Breast epithelium (tissue), 4 donors: Measurements from ENCODE around the gene FCRL2. TPM values are rescaled to one million over a fixed set of nuclear protein-coding genes. Genes with fewer than 3 reads are reported as not detected.

Experiments
- DNase-seq, 2 donors: peaks; one replicate each; pipeline ENCODE4 v3.0.0-alpha.2; 2019; ENCODE audit warnings: low spot score in 2 of 2
- H3K27ac ChIP-seq, 2 donors: fragments of 200-600 bp; sonication (generic) in 1 of 2; one replicate each; pipeline ENCODE4 v1.5.1; 2016 to 2019; ENCODE audit warnings: mild to moderate bottlenecking in 1 of 2
- H3K27me3 ChIP-seq, 2 donors: fragments of 200-600 bp; sonication (generic) in 1 of 2; one replicate each; pipeline versions ENCODE4 v1.5.1 to v1.6.0; 2017 to 2019; ENCODE audit warnings: control low read depth in 1 of 2, mild to moderate bottlenecking in 1 of 2
- H3K36me3 ChIP-seq: fragments of 200-600 bp; one replicate; pipeline ENCODE4 v1.5.1; 2019
- H3K4me1 ChIP-seq, 2 donors: fragments of 200-600 bp; sonication (generic); one replicate each; pipeline ENCODE4 v1.5.1; 2016 to 2019; ENCODE audit warnings: control low read depth in 1 of 2
- H3K4me3 ChIP-seq, 3 donors: fragments of 200-600 bp; sonication (generic); 1 replicate in 2 of 3; 2 replicates in 1 of 3; pipeline ENCODE4 v1.5.1; 2016 to 2019; ENCODE audit warnings: mild to moderate bottlenecking in 3 of 3, moderate library complexity in 2 of 3
- H3K9me3 ChIP-seq, 2 donors: fragments of 200-600 bp; sonication (generic) in 1 of 2; one replicate each; pipeline ENCODE4 v1.5.1; 2016 to 2019; ENCODE audit warnings: control low read depth in 1 of 2
- POLR2A ChIP-seq: fragments of 450-650 bp; IDR thresholded peaks from one replicate; pipeline ENCODE4 v1.6.1; 2016; ENCODE audit warnings: antibody characterized with exemption, mild to moderate bottlenecking, moderate library complexity
- POLR2AphosphoS5 ChIP-seq, 3 donors: sonication (generic); formaldehyde crosslinking; IDR thresholded peaks; one replicate each; pipeline ENCODE4 v1.6.1; 2017; ENCODE audit warnings: antibody characterized with exemption in 3 of 3
- intact Hi-C: fragments of 100-400 bp; cut with DNase I; formaldehyde crosslinking; loops from one replicate; pipeline ENCODE4 v1.15.1; 2023; ENCODE audit warnings: low total_unique reads
- total RNA-seq, 3 donors: library from RNA; depleted of rRNA; stranded (reverse); fragments of >200 nt; gene quantifications; one replicate each; pipeline ENCODE4 v1.1.0, GENCODE V29; 2016
- TF ChIP-seq, protein P1 (sequence below), 3 donors: fragments of 450-650 bp; IDR thresholded peaks; one replicate each; pipeline ENCODE4 v1.5.1; 2016 to 2017; ENCODE audit warnings: antibody characterized with exemption in 3 of 3, mild to moderate bottlenecking in 3 of 3, moderate library complexity in 3 of 3

Gene FCRL2, protein sequence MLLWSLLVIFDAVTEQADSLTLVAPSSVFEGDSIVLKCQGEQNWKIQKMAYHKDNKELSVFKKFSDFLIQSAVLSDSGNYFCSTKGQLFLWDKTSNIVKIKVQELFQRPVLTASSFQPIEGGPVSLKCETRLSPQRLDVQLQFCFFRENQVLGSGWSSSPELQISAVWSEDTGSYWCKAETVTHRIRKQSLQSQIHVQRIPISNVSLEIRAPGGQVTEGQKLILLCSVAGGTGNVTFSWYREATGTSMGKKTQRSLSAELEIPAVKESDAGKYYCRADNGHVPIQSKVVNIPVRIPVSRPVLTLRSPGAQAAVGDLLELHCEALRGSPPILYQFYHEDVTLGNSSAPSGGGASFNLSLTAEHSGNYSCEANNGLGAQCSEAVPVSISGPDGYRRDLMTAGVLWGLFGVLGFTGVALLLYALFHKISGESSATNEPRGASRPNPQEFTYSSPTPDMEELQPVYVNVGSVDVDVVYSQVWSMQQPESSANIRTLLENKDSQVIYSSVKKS
- under 1 TPM; under 0.01 to 0.66 (median 0.59) TPM for total RNA-seq

DNA sequence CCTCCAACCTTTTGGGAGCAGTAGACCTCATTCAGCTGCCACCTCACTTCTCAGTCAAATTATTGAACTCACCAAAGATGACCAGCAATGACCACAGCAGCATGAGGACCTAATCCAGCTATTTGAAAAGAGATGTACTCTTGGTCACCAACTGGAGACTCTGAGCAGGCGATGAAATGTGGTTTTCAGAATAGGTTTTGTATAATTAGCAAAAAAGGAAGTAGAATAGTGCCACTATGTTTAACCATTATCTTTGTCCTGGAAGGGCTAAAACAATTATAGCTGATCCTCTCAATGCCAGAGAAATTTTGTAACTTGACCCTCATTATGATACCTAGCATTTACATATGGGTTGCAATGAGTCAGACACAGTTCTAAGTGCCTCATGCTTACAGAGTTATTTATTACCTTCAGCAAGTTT, at the start of gene FCRL2:
FCRL2 (minus strand) TSS at position 162 of the 421 bp plus-strand sequence; CDS start at position 103, 59 bp downstream.
- no peaks in the 10 kb centered on the region for H3K36me3 ChIP-seq
- H3K27ac ChIP-seq = no peak within 1 kb of the TSS
- H3K4me1 ChIP-seq = no peaks in the 10 kb centered on the region
- no peak for DNase-seq
- H3K9me3 ChIP-seq = no peaks in the 10 kb centered on the region
- TF ChIP-seq POLR2AphosphoS5 (IDR thresholded peaks at IDR 0.05) (no peak), POLR2A (no peak)
- TF ChIP-seq, protein P1, sequence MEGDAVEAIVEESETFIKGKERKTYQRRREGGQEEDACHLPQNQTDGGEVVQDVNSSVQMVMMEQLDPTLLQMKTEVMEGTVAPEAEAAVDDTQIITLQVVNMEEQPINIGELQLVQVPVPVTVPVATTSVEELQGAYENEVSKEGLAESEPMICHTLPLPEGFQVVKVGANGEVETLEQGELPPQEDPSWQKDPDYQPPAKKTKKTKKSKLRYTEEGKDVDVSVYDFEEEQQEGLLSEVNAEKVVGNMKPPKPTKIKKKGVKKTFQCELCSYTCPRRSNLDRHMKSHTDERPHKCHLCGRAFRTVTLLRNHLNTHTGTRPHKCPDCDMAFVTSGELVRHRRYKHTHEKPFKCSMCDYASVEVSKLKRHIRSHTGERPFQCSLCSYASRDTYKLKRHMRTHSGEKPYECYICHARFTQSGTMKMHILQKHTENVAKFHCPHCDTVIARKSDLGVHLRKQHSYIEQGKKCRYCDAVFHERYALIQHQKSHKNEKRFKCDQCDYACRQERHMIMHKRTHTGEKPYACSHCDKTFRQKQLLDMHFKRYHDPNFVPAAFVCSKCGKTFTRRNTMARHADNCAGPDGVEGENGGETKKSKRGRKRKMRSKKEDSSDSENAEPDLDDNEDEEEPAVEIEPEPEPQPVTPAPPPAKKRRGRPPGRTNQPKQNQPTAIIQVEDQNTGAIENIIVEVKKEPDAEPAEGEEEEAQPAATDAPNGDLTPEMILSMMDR (IDR thresholded peaks at IDR 0.05) = no peak
- intact Hi-C loops = loop anchor here (2.0 kb wide), 1 partner anchor 28 kb away; no protein-coding TSS in a partner anchor
- no peak within 1 kb of the TSS for H3K4me3 ChIP-seq
- H3K27me3 ChIP-seq = no peaks in the 10 kb centered on the region

DNA sequence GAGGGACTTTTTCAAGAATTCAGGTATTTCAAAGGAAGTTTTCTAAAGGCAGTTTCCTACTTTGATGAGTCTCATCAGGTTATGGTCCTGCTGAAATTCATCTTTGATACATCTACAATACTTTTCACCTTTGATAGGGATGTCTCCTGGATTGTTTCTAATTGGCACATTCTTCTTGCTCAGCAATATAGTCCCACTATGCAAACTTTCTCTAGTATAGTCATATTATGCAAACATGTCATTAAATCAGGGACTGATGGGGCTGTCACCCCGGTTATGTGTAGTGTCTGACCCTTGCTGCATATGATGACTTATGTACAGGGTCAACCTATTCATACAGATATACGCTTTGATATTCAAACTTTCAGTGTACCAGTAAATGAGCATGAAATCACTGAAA, 43.4 kb upstream of the FCRL2 start:
- no peaks in the 10 kb centered on the region for H3K9me3 ChIP-seq
- TF ChIP-seq POLR2AphosphoS5 (IDR thresholded peaks at IDR 0.05) = no peak
- TF ChIP-seq, protein P1 (IDR thresholded peaks at IDR 0.05) = no peak
- TF ChIP-seq POLR2A = no peak
- no peak for DNase-seq
- no peak overlapping the region for H3K4me3 ChIP-seq
- no peaks in the 10 kb centered on the region for H3K27me3 ChIP-seq
- H3K36me3 ChIP-seq = no peaks in the 10 kb centered on the region
- no peaks in the 10 kb centered on the region for H3K4me1 ChIP-seq
- intact Hi-C loops = no loop called here
- no peak overlapping the region for H3K27ac ChIP-seq

DNA sequence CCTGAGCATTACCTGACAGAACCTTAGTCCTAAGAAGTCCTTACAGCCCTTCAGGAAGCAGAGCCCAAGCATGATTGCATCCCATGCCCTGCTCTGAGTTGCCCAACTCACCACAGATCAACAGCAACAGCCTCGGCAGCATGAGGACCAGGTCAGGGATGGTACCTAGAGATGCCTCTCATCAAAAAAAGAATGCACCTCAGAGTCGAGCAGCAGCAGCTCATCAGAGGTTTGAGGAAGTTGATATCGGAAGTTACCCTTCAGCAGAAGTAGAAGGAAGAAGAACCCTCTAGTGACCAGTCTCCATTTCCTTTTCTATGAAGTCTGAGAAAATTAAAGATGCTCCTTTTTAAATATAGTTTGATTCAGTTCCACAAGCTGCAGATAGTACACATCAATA, 43.0 kb upstream of the FCRL2 start, which contains the start of gene FCRL1:
FCRL1 (minus strand) TSS at position 225 of the 400 bp plus-strand sequence; CDS start at position 142, 83 bp downstream.
- Histone ChIP-seq H3K4me3 (no peak within 1 kb of the TSS), H3K9me3 (peaks cover 0 to under 1% of the 10 kb centered on the region in 2 donors), H3K27ac (no peak within 1 kb of the TSS), H3K4me1 (no peaks in the 10 kb centered on the region), H3K27me3 (no peaks in the 10 kb centered on the region), H3K36me3 (no peaks in the 10 kb centered on the region)
- TF ChIP-seq POLR2AphosphoS5 (IDR thresholded peaks at IDR 0.05) = no peak
- TF ChIP-seq POLR2A = no peak
- TF ChIP-seq, protein P1 (IDR thresholded peaks at IDR 0.05) = no peak
- DNase-seq = no peak
- intact Hi-C loops = no loop called here

DNA sequence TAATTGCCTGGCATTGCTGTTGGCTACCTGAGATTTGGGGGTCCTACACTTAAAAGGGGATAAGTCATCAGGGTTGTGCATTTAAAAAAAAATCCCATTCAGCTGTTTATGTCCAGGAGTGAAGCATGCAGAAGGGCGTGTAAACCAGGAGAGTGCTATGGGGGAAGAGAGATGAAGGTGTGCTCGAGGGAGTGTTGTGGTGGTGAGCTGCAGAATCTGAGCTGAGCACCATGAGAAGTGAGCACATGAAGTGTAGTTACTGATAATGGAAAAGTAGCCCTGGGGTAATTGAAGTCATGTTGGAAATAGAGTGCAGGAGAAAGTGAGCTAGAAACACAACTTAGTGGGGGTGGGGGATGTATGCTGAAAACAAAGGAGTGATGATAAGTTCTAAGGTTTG, 42.3 kb upstream of the FCRL2 start:
- TF ChIP-seq POLR2AphosphoS5 (IDR thresholded peaks at IDR 0.05) = no peak
- TF ChIP-seq POLR2A = no peak
- TF ChIP-seq, protein P1 (IDR thresholded peaks at IDR 0.05) = no peak
- Histone ChIP-seq H3K4me3 (no peak overlapping the region), H3K9me3 (peaks cover 0 to 5% of the 10 kb centered on the region in 2 donors), H3K36me3 (no peaks in the 10 kb centered on the region), H3K4me1 (no peaks in the 10 kb centered on the region), H3K27me3 (no peaks in the 10 kb centered on the region), H3K27ac (no peak overlapping the region)
- intact Hi-C loops = no loop called here
- no peak for DNase-seq

DNA sequence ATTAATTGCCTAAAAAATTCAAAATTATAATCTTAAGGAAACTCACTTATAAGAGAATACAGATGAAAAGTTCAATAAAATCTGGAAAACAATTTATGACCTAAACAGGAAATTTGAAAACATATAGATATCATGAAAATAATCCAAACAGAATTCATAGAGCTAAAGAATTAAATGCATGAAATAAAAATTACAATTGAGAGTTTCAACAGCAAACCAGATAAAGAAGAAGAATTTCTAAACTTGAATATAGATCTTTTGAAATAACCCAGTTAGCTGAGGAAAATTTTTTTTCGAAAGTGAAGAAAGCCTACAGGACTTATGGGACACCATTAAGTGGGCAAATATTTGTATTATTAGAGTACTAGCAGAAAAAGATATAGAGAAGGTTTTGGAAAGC, 36.3 kb upstream of the FCRL2 start:
- Histone ChIP-seq H3K27ac (no peak overlapping the region), H3K4me3 (no peak overlapping the region), H3K4me1 (no peaks in the 10 kb centered on the region), H3K27me3 (no peaks in the 10 kb centered on the region), H3K9me3 (peaks cover 0 to 21% of the 10 kb centered on the region in 2 donors), H3K36me3 (no peaks in the 10 kb centered on the region)
- intact Hi-C loops = no loop called here
- DNase-seq = no peak
- no peak for TF ChIP-seq POLR2AphosphoS5 (IDR thresholded peaks at IDR 0.05)
- TF ChIP-seq, protein P1 (IDR thresholded peaks at IDR 0.05) = no peak
- TF ChIP-seq POLR2A = no peak
